T-cell (primary cell): ENCODE results near the gene RUSF1. TPM values are rescaled to one million over a fixed set of nuclear protein-coding genes. Genes with fewer than 3 reads are reported as not detected.
"Not testable (repeated sequence)": the region's sequence is repeated elsewhere in the genome, so short reads cannot be mapped to it uniquely, and the experiment has no call there.

ENCODE experiments used
- ATAC-seq, 4 experiments: fragments of 200-7000 bp in 3 of 4; fragments of 150-1000 bp in 1 of 4; cut with Tn5 transposase; replicated peaks in 1 of 4; 1 replicate in 3 of 4; 2 replicates in 1 of 4; pipeline ENCODE4 v1.10.0; 2021; ENCODE audit warnings: moderate library complexity in 3 of 4, mild to moderate bottlenecking in 2 of 4, moderate number of reproducible peaks in 1 of 4
- CTCF ChIA-PET, 2 donors: fragments of 300-600 bp; sonication (Branson Sonifier 250); formaldehyde crosslinking; loops; one replicate each; lab custom pipeline; 2022; ENCODE audit warnings: antibody characterized with exemption in 2 of 2; lab: Charles Lee
- POLR2A ChIA-PET, 2 donors: fragments of 300-600 bp; sonication (Branson Sonifier 250); formaldehyde crosslinking; loops; one replicate each; lab custom pipeline; 2022; ENCODE audit warnings: antibody characterized with exemption in 2 of 2; lab: Charles Lee
- DNase-seq, 35 experiments: peaks; one replicate each; pipeline versions ENCODE4 v3.0.0 to v3.0.0-alpha.2; 2013 to 2023
- H3K27ac ChIP-seq: one replicate; pipeline ENCODE4 v1.5.1; 2013; ENCODE audit warnings: low read length
- H3K27me3 ChIP-seq, 2 experiments: replicated peaks in 1 of 2; 1 replicate in 1 of 2; 2 replicates in 1 of 2; pipeline versions ENCODE4 v1.6.1 to v1.7.0; 2013; ENCODE audit warnings: low read length in 1 of 2, mixed read lengths in 1 of 2; ENCODE audit not compliant: control insufficient read depth in 2 of 2, insufficient read depth in 2 of 2; ENCODE audit errors: extremely low read depth in 1 of 2
- H3K36me3 ChIP-seq, 2 donors: 1 replicate in 1 of 2; 2 replicates in 1 of 2; pipeline versions ENCODE4 v1.6.1 to v1.7.0; 2013; ENCODE audit warnings: low read length in 1 of 2; ENCODE audit not compliant: control insufficient read depth in 2 of 2, insufficient read depth in 1 of 2; ENCODE audit errors: extremely low read depth in 1 of 2
- H3K4me1 ChIP-seq, 2 experiments: 1 replicate in 1 of 2; 2 replicates in 1 of 2; pipeline versions ENCODE4 v1.6.1 to v1.7.0; 2013; ENCODE audit warnings: low read length in 2 of 2, mixed read lengths in 1 of 2; ENCODE audit not compliant: insufficient read depth in 2 of 2, control insufficient read depth in 1 of 2; ENCODE audit errors: extremely low read depth in 1 of 2
- H3K4me3 ChIP-seq, 2 donors: 1 replicate in 1 of 2; 2 replicates in 1 of 2; pipeline versions ENCODE4 v1.5.1 to v1.7.0; 2013; ENCODE audit warnings: mild to moderate bottlenecking in 2 of 2, low read length in 1 of 2, moderate library complexity in 1 of 2; ENCODE audit not compliant: control insufficient read depth in 1 of 2; ENCODE audit errors: extremely low read depth in 1 of 2
- H3K9me3 ChIP-seq: 2 replicates; pipeline ENCODE4 v1.7.0; 2013
- H3K27ac Mint-ChIP-seq, 2 donors: one replicate each; pipeline ENCODE4 v1.8.0; 2020 to 2021; ENCODE audit warnings: mild to moderate bottlenecking in 2 of 2, mixed read lengths in 2 of 2
- H3K27me3 Mint-ChIP-seq, 2 donors: one replicate each; pipeline ENCODE4 v1.8.0; 2021 to 2022; ENCODE audit warnings: mixed read lengths in 2 of 2
- H3K36me3 Mint-ChIP-seq: one replicate; pipeline ENCODE4 v1.8.0; 2021; ENCODE audit warnings: mixed read lengths
- H3K4me1 Mint-ChIP-seq, 3 donors: one replicate each; pipeline ENCODE4 v1.8.0; 2020 to 2022; ENCODE audit warnings: mixed read lengths in 3 of 3, mild to moderate bottlenecking in 1 of 3
- H3K4me3 Mint-ChIP-seq, 3 donors: one replicate each; pipeline ENCODE4 v1.8.0; 2020 to 2022; ENCODE audit warnings: mild to moderate bottlenecking in 3 of 3, mixed read lengths in 3 of 3, moderate library complexity in 3 of 3
- H3K9me3 Mint-ChIP-seq, 3 donors: one replicate each; pipeline ENCODE4 v1.8.0; 2020 to 2022; ENCODE audit warnings: mixed read lengths in 3 of 3
- WGBS: methylation state at CpG from one replicate; pipeline ENCODE4 v1.1.5; 2013; ENCODE audit warnings: missing lambda C conversion rate; ENCODE audit not compliant: insufficient coverage; 5-methylcytosine and 5-hydroxymethylcytosine counted together
- total RNA-seq, 35 experiments: library from RNA in 6 of 35; stranded (reverse) in 6 of 35; fragments of 120-200 nt in 1 of 35; gene quantifications; one replicate each; pipeline versions ENCODE4 v1.2.1 to v1.2.4 and lab custom pipeline; 2013 to 2026

The RUSF1 gene
- total RNA-seq, 5 donors from 2014 or later (not counting 1 experiment from before 2014, with no cell fraction given): 65.4 to 125 (median 107) TPM

DNA sequence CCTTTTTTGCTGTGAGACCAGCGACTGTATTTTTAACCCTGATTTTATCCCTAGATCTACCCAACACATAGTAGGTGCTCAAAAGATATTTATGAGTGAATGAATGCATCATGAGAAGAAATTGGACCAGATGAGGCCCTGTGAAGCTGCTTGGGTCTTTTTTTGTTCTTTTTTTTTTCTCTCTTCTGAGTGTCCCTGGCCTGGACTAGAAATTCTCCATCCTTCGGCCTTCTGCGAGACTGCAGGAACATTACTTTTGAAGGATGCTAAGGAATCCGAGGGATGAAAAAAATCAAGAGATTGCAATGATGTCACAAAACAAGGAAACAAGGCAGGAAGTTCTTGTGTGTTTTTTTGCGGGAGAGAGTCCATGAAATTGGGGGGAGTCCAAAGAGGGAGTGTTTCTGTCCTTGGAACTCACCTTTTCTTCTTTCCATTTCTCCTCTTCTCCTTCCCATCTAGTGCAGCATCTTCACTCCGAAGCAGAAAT lies 560 bp upstream of the RUSF1 start:
- peaks cover 48 to 55% (median 54%) of the 10 kb centered on the region in 3 donors for H3K4me1 Mint-ChIP-seq
- CTCF ChIA-PET: interaction anchor here in 1 of 2 donors (0.9 to 2.8 kb wide), 2 partner anchors 48 to 366 kb away, joined by 3 to 15 read pairs; no protein-coding TSS in a partner anchor

DNA sequence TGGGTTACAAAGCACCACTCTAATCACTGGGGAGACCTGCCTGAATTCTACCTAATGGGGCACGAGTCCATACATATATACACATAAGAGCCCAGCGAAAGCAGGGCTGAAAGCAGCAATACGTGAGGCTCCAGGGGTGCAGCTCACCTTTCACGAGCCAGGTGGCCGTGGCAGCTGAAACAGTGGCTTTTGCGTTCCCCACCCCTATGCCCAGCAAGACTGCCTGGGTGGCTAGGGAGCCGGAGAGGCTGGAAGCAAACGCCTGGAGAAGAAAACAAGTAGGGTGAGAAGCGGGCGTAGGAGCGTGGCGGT lies 618 bp downstream of the RUSF1 start:
- Mint-ChIP-seq H3K4me1 (peaks cover 48 to 58% (median 54%) of the 10 kb centered on the region in 3 donors), H3K36me3 (no peaks in the 10 kb centered on the region), H3K4me3 (peak overlapping the region; percentile 92 to 95 (median 95)), H3K27me3 (no peaks in the 10 kb centered on the region), H3K9me3 (no peaks in the 10 kb centered on the region), H3K27ac (peak overlapping the region; percentile 87 to 98)
- peaks cover 0 to 2% of the 10 kb centered on the region in 2 donors for H3K36me3 ChIP-seq
- 2% methylated on average over 6 of the region's 12 CpGs for WGBS
- POLR2A ChIA-PET: interaction anchor here in 1 of 2 donors (0.5 kb wide), 1 partner anchor 355 kb away, joined by 3 read pairs; no protein-coding TSS in a partner anchor
- no peaks in the 10 kb centered on the region for H3K9me3 ChIP-seq
- H3K27ac ChIP-seq: peak overlapping the region; percentile 93
- H3K4me1 ChIP-seq: peaks cover 6 to 37% of the 10 kb centered on the region in 2 experiments
- peak in 4 of 35 experiments; percentile 8 to 35 (median 21) for DNase-seq
- ATAC-seq: peak; percentile 8 to 41 (median 13)
- CTCF ChIA-PET: interaction anchor here in 1 of 2 donors (0.9 to 2.8 kb wide), 2 partner anchors 47 to 365 kb away, joined by 3 to 15 read pairs; no protein-coding TSS in a partner anchor
- H3K27me3 ChIP-seq: no peaks in the 10 kb centered on the region
- H3K4me3 ChIP-seq: peak overlapping the region; percentile 73 to 95

More for the DNA sequence above, 560 bp upstream of the RUSF1 start:
- Histone ChIP-seq H3K9me3 (no peaks in the 10 kb centered on the region), H3K27ac (peak overlapping the region; percentile 93), H3K36me3 (peaks cover 0 to 2% of the 10 kb centered on the region in 2 donors), H3K4me1 (peaks cover 6 to 37% of the 10 kb centered on the region in 2 experiments), H3K27me3 (no peaks in the 10 kb centered on the region), H3K4me3 (peak overlapping the region; percentile 73 to 95)
- no peak for ATAC-seq
- Mint-ChIP-seq H3K27ac (peak overlapping the region; percentile 97 to 98), H3K27me3 (no peaks in the 10 kb centered on the region), H3K4me3 (peak overlapping the region; percentile 92 to 95 (median 95)), H3K36me3 (no peaks in the 10 kb centered on the region), H3K9me3 (no peaks in the 10 kb centered on the region)
- POLR2A ChIA-PET: no interaction called here
- no peak for DNase-seq
- WGBS: 37% methylated on average over 3 of the region's 6 CpGs

DNA sequence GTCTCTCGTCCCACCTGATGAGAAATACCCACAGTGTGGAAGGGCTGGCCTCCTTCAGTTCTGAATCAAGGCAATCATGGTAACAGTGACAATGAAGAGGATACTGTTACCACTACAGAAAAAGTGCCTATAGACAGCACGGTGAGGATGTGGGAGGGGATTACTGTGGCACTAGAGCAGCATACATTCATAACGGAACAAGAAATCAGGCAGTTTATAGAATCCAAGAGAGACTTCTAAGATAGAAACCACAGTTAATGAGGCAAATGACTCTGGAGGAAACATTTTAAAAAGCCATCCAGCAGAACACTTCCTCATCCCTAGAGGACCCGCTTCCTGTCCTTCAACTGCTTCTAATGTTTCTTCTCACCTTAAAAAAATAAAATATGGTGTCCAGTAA lies 2.7 kb downstream of the RUSF1 start:
- ChIA-PET CTCF (no interaction called here), POLR2A (no interaction called here)
- peaks cover 4% of the 10 kb centered on the region for H3K36me3 Mint-ChIP-seq
- peaks cover 5% of the 10 kb centered on the region in 2 donors for H3K36me3 ChIP-seq
- no peaks in the 10 kb centered on the region for H3K9me3 ChIP-seq
- ATAC-seq (no peak), DNase-seq (no peak)
- no peaks in the 10 kb centered on the region for H3K27me3 Mint-ChIP-seq
- peaks cover 48 to 61% (median 50%) of the 10 kb centered on the region in 3 donors for H3K4me1 Mint-ChIP-seq
- peaks cover 6 to 37% of the 10 kb centered on the region in 2 experiments for H3K4me1 ChIP-seq
- WGBS: no CpG with 5 or more reads among the region's 4 CpGs
- H3K4me3 Mint-ChIP-seq: no peak overlapping the region
- no peaks in the 10 kb centered on the region for H3K9me3 Mint-ChIP-seq
- peak overlapping the region; percentile 6 to 82 for H3K27ac Mint-ChIP-seq
- no peak overlapping the region for H3K27ac ChIP-seq
- H3K4me3 ChIP-seq: no peak overlapping the region
- H3K27me3 ChIP-seq: no peaks in the 10 kb centered on the region

DNA sequence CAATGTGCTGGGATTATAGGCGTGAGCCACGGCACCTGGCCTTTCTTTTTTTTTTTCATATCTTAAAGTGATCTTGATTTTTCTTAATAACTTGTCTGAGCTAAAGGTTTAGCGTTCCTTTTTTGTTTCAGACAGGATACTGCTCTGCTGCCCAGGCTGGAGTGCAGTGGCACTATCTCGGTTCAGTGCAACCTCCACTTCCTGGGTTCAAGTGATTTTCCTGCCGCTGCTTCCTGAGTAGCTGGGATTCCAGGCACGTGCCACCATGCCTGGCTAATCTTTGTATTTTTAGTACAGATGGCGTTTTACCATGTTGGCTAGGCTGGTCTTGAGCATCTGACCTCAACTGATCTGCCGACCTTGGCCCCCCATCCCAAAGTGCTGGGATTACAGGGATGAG lies 4.0 kb downstream of the RUSF1 start:
- ChIA-PET CTCF (no interaction called here), POLR2A (no interaction called here)
- Mint-ChIP-seq H3K27ac (peak overlapping the region in 1 of 2 donors; percentile 82), H3K9me3 (no peaks in the 10 kb centered on the region), H3K27me3 (no peaks in the 10 kb centered on the region), H3K4me1 (peaks cover 42 to 51% (median 42%) of the 10 kb centered on the region in 3 donors), H3K36me3 (peaks cover 10% of the 10 kb centered on the region), H3K4me3 (no peak overlapping the region)
- Histone ChIP-seq H3K27ac (no peak overlapping the region), H3K36me3 (peaks cover 8 to 14% of the 10 kb centered on the region in 2 donors), H3K9me3 (no peaks in the 10 kb centered on the region), H3K4me3 (no peak overlapping the region), H3K4me1 (peaks cover 5 to 27% of the 10 kb centered on the region in 2 experiments), H3K27me3 (no peaks in the 10 kb centered on the region)
- DNase-seq (no peak), ATAC-seq (no peak)
- WGBS: 74% methylated on average over 5 of the region's 8 CpGs

DNA sequence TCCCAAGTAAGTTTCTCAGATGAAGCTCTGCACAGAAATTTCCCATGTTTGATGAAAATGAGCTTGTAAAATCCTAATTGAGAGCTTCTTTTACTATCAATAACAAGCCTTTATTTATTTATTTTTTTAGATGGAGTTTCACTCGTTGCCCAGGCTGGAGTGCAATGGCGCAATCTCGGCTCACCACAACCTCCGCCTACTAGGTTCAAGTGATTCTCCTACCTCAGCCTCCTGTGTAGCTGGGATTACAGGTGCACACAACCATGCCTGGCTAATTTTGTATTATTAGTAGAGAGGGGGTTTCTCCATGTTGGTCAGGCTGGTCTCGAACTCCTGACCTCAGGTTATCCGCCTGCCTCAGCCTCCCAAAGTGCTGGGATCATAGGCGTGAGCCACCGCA lies 4.6 kb downstream of the RUSF1 start:
- H3K9me3 ChIP-seq, H3K9me3 Mint-ChIP-seq, H3K27ac ChIP-seq, H3K4me3 Mint-ChIP-seq, ATAC-seq, CTCF ChIA-PET, H3K27me3 ChIP-seq, DNase-seq, H3K27me3 Mint-ChIP-seq, H3K27ac Mint-ChIP-seq, H3K4me3 ChIP-seq: not testable (repeated sequence)
- H3K4me1 ChIP-seq: peaks cover 2 to 21% of the 10 kb centered on the region in 2 experiments
- H3K4me1 Mint-ChIP-seq: peaks cover 36 to 45% (median 36%) of the 10 kb centered on the region in 3 donors
- WGBS: 91% methylated on average over 3 of the region's 8 CpGs
- peaks cover 12 to 20% of the 10 kb centered on the region in 2 donors for H3K36me3 ChIP-seq
- POLR2A ChIA-PET: interaction anchor here in 1 of 2 donors (0.6 kb wide), 1 partner anchor 44 kb away, joined by 4 read pairs; the partner anchor contains the start of gene ARMC5
- H3K36me3 Mint-ChIP-seq: peaks cover 16% of the 10 kb centered on the region

DNA sequence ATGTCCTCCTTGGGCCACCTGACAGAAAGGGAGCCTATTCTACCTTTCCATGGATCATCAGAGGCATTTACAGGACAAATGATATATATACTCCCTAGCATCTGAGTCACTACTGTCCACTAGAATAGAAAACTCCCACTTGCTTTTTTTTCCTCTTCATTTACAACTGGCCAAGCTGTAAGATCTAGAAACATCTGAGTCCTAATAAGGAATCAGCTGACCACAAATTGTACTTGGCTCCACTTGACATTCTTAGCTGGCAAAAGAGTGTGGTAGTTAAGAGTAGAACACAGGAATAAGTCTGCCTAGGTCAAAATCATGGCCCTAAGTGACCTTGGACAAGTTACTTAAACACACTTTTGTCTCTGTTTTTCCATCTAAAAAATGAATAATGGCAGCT lies 5.2 kb downstream of the RUSF1 start:
- CTCF ChIA-PET: no interaction called here

More for the DNA sequence above, 5.2 kb downstream of the RUSF1 start:
- DNase-seq (no peak), ATAC-seq (no peak)
- peaks cover 15 to 26% of the 10 kb centered on the region in 2 donors for H3K36me3 ChIP-seq
- Mint-ChIP-seq H3K4me3 (no peak overlapping the region), H3K27me3 (no peaks in the 10 kb centered on the region), H3K4me1 (peaks cover 33 to 41% (median 34%) of the 10 kb centered on the region in 3 donors), H3K27ac (no peak overlapping the region), H3K9me3 (no peaks in the 10 kb centered on the region), H3K36me3 (peaks cover 18% of the 10 kb centered on the region)
- peaks cover 2 to 18% of the 10 kb centered on the region in 2 experiments for H3K4me1 ChIP-seq
- H3K9me3 ChIP-seq: no peaks in the 10 kb centered on the region
- no peak overlapping the region for H3K4me3 ChIP-seq
- POLR2A ChIA-PET: no interaction called here
- no peaks in the 10 kb centered on the region for H3K27me3 ChIP-seq
- H3K27ac ChIP-seq: no peak overlapping the region
